Activated CD4-positive, CD25-positive, alpha-beta regulatory T cell treated with anti-CD3 and anti-CD28 coated beads, Interleukin-2, amount 50 U/mL, for 16 hours (primary cell): ENCODE data around the gene NBPF3.
A peak's percentile ranks its signal among the peaks of the same experiment; 100 is the strongest.
"Not testable (repeated sequence)": the region's sequence is repeated elsewhere in the genome, so short reads cannot be mapped to it uniquely, and the experiment has no call there.

ENCODE experiments used
- DNase-seq: peaks from one replicate; pipeline ENCODE4 v3.0.0-alpha.2; 2020; ENCODE audit warnings: low read depth, low spot score

The NBPF3 gene

GRCh38 chr1:21439721-21440629, at the start of gene NBPF3:
TSS of gene NBPF3 (plus strand) at chr1:21440137. CDS start at chr1:21445087, 4,950 bp downstream.
- DNase-seq: peak; percentile 73

GRCh38 chr1:21391497-21391896, 48.4 kb upstream of the NBPF3 start:
- DNase-seq: no peak

GRCh38 chr1:21392587-21393263, 47.2 kb upstream of the NBPF3 start:
- no peak for DNase-seq

GRCh38 chr1:21396516-21396915, 43.4 kb upstream of the NBPF3 start:
- no peak for DNase-seq

- DNase-seq: no peak
These were observed 42.1 kb upstream of the NBPF3 start for GRCh38 chr1:21397813-21398188.

- not testable (repeated sequence) for DNase-seq
These were observed 38.1 kb upstream of the NBPF3 start for GRCh38 chr1:21401726-21402346.

- DNase-seq: no peak
These were observed 33.3 kb upstream of the NBPF3 start for GRCh38 chr1:21406659-21407058.

- not testable (repeated sequence) for DNase-seq
These were observed 30.0 kb upstream of the NBPF3 start for GRCh38 chr1:21409897-21410296.

GRCh38 chr1:21414015-21414414, 25.9 kb upstream of the NBPF3 start:
- DNase-seq: no peak

- not testable (repeated sequence) for DNase-seq
These were observed 19.6 kb upstream of the NBPF3 start for GRCh38 chr1:21420378-21420777.

- not testable (repeated sequence) for DNase-seq
These were observed 18.6 kb upstream of the NBPF3 start for GRCh38 chr1:21421307-21421706.

GRCh38 chr1:21427798-21428480, 12.0 kb upstream of the NBPF3 start:
- not testable (repeated sequence) for DNase-seq

GRCh38 chr1:21428481-21429073, 11.4 kb upstream of the NBPF3 start:
- not testable (repeated sequence) for DNase-seq

- not testable (repeated sequence) for DNase-seq
These were observed 10.7 kb upstream of the NBPF3 start for GRCh38 chr1:21429210-21429609.

GRCh38 chr1:21430875-21431274, 9.1 kb upstream of the NBPF3 start:
- not testable (repeated sequence) for DNase-seq

- DNase-seq: no peak
These were observed 5.5 kb upstream of the NBPF3 start for GRCh38 chr1:21434394-21434793.

GRCh38 chr1:21435646-21436487, 4.1 kb upstream of the NBPF3 start:
- no peak for DNase-seq

- DNase-seq: no peak
These were observed 3.2 kb upstream of the NBPF3 start for GRCh38 chr1:21436488-21437340.

GRCh38 chr1:21437341-21437640, 2.6 kb upstream of the NBPF3 start:
- DNase-seq: no peak
